ENCODE results near the gene PCDHGC3.

GRCh38 chr5:141427783-141428426 lies 47.9 kb upstream of the PCDHGC3 start:
- TF ChIP-seq REST (IDR thresholded peaks at IDR 0.05) (no peak), POLR2A (IDR thresholded peaks at IDR 0.05; ENCODE audit: low read length) (no peak), CTCF (IDR thresholded peaks at IDR 0.05) (no peak), RFX5 (IDR thresholded peaks at IDR 0.05) (no peak), RAD21 (conservative IDR thresholded peaks at IDR 0.05 in 1 of 2, IDR thresholded peaks at IDR 0.05 in 1 of 2) (no peak), CHD2 (IDR thresholded peaks at IDR 0.05; ENCODE audit: low read length, partially characterized antibody) (no peak), POLR2AphosphoS2 (conservative IDR thresholded peaks at IDR 0.05; ENCODE audit: low read length) (no peak), JUN (IDR thresholded peaks at IDR 0.05) (no peak), MAFK (IDR thresholded peaks at IDR 0.05; ENCODE audit: partially characterized antibody) (no peak), MYC (IDR thresholded peaks at IDR 0.05; ENCODE audit: borderline replicate concordance, low read length) (no peak), PBX3 (IDR thresholded peaks at IDR 0.05) (no peak), CEBPB (IDR thresholded peaks at IDR 0.05) (no peak)

Data from A549 (cell line).